Ishikawa (cell line): ENCODE data around the gene TINAG.

Experiments used
- CEBPB ChIP-seq: IDR thresholded peaks from 2 replicates; pipeline ENCODE4 v1.6.1; 2012
- CREB1 ChIP-seq: IDR thresholded peaks from 2 replicates; pipeline ENCODE4 v1.6.1; 2012; ENCODE audit warnings: low read depth
- EP300 ChIP-seq: IDR thresholded peaks from 2 replicates; pipeline ENCODE4 v1.6.1; 2012; ENCODE audit warnings: borderline replicate concordance
- FOXM1 ChIP-seq: IDR thresholded peaks from 2 replicates; pipeline ENCODE4 v1.6.1; 2012; ENCODE audit warnings: low read depth, borderline replicate concordance
- MAX ChIP-seq: IDR thresholded peaks from 2 replicates; pipeline ENCODE4 v1.6.1; 2012
- NFIC ChIP-seq: IDR thresholded peaks from 2 replicates; pipeline ENCODE4 v1.6.1; 2012
- RAD21 ChIP-seq: IDR thresholded peaks from 2 replicates; pipeline ENCODE4 v1.6.1; 2012; ENCODE audit warnings: low read depth
- TAF1 ChIP-seq: IDR thresholded peaks from 2 replicates; pipeline ENCODE4 v1.6.1; 2012; ENCODE audit warnings: low read depth, mild to moderate bottlenecking
- TCF12 ChIP-seq: IDR thresholded peaks from 2 replicates; pipeline ENCODE4 v1.6.1; 2012; ENCODE audit warnings: low read depth
- TEAD4 ChIP-seq: IDR thresholded peaks from 2 replicates; pipeline ENCODE4 v1.6.1; 2012
- YY1 ChIP-seq: IDR thresholded peaks from 2 replicates; pipeline ENCODE4 v1.6.1; 2012; ENCODE audit warnings: low read depth
- ZBTB7A ChIP-seq: IDR thresholded peaks from 2 replicates; pipeline ENCODE4 v1.6.1; 2012; ENCODE audit warnings: low read depth

- TF ChIP-seq CEBPB (0 out of 2 replicates have a peak, but pooled peaks have one; percentile 11), NFIC (no peak), TAF1 (no peak), ZBTB7A (no peak), FOXM1 (no peak; the same call in 1 of the 2 replicates), MAX (no peak), EP300 (peak; percentile 45; the same call in 1 of the 2 replicates), TCF12 (peak; percentile 33; the same call in 1 of the 2 replicates), YY1 (no peak), RAD21 (no peak), CREB1 (no peak), TEAD4 (peak; percentile 58; the same call in 1 of the 2 replicates)
Observed at GRCh38 chr6:54426995-54427394, 118.8 kb downstream of the TINAG start.
